Trophoblast cell (in vitro differentiated cells and primary cell): ENCODE results near the gene WIPF1.

Experiments used
- DNase-seq, 2 donors: peaks; one replicate each; pipeline ENCODE4 v3.0.0-alpha.2; 2016
- H2AFZ ChIP-seq: 2 replicates; pipeline ENCODE4 v1.6.1; 2013; ENCODE audit warnings: low read length, moderate library complexity, mild to moderate bottlenecking; ENCODE audit not compliant: insufficient read depth, poor library complexity
- H2AK5ac ChIP-seq: 2 replicates; pipeline ENCODE4 v1.6.1; 2013; ENCODE audit warnings: mild to moderate bottlenecking, low read length
- H2BK120ac ChIP-seq: 2 replicates; pipeline ENCODE4 v1.6.1; 2013; ENCODE audit warnings: low read length, mild to moderate bottlenecking, moderate library complexity; ENCODE audit not compliant: insufficient read depth, poor library complexity
- H2BK12ac ChIP-seq: 2 replicates; pipeline ENCODE4 v1.6.1; 2013; ENCODE audit warnings: mild to moderate bottlenecking, low read length, moderate library complexity
- H2BK5ac ChIP-seq: 2 replicates; pipeline ENCODE4 v1.6.1; 2013; ENCODE audit warnings: low read length, low read depth, moderate library complexity, mild to moderate bottlenecking; ENCODE audit not compliant: poor library complexity
- H3K14ac ChIP-seq: 2 replicates; pipeline ENCODE4 v1.6.1; 2013; ENCODE audit warnings: mild to moderate bottlenecking, low read length
- H3K18ac ChIP-seq: 2 replicates; pipeline ENCODE4 v1.6.1; 2013; ENCODE audit warnings: mild to moderate bottlenecking, low read length
- H3K23ac ChIP-seq: 2 replicates; pipeline ENCODE4 v1.6.1; 2013; ENCODE audit warnings: low read length
- H3K27ac ChIP-seq: 2 replicates; pipeline ENCODE4 v1.5.1; 2013; ENCODE audit warnings: low read depth, mild to moderate bottlenecking, inconsistent platforms, low read length, moderate library complexity
- H3K27me3 ChIP-seq: 2 replicates; pipeline ENCODE4 v1.6.1; 2013; ENCODE audit warnings: inconsistent platforms, mild to moderate bottlenecking, low read length, moderate library complexity; ENCODE audit not compliant: insufficient read depth
- H3K36me3 ChIP-seq, 2 experiments: 1 replicate in 1 of 2; 2 replicates in 1 of 2; pipeline ENCODE4 v1.6.1; 2013; ENCODE audit warnings: low read length in 2 of 2, mild to moderate bottlenecking in 2 of 2, moderate library complexity in 1 of 2; ENCODE audit not compliant: insufficient read depth in 2 of 2, control insufficient read depth in 1 of 2
- H3K4ac ChIP-seq: 2 replicates; pipeline ENCODE4 v1.6.1; 2013; ENCODE audit warnings: low read depth, mild to moderate bottlenecking, low read length, moderate library complexity
- H3K4me1 ChIP-seq, 2 experiments: 1 replicate in 1 of 2; 2 replicates in 1 of 2; pipeline ENCODE4 v1.6.1; 2013; ENCODE audit warnings: low read length in 2 of 2, mild to moderate bottlenecking in 2 of 2, moderate library complexity in 1 of 2; ENCODE audit not compliant: insufficient read depth in 2 of 2, control insufficient read depth in 1 of 2
- H3K4me2 ChIP-seq: 2 replicates; pipeline ENCODE4 v1.6.1; 2013; ENCODE audit warnings: inconsistent platforms, mild to moderate bottlenecking, low read length, moderate library complexity
- H3K4me3 ChIP-seq: 2 replicates; pipeline ENCODE4 v1.5.1; 2013; ENCODE audit warnings: mild to moderate bottlenecking, low read depth, low read length, inconsistent platforms
- H3K79me1 ChIP-seq: one replicate; pipeline ENCODE4 v1.6.1; 2013; ENCODE audit warnings: low read length
- H3K79me2 ChIP-seq: 2 replicates; pipeline ENCODE4 v1.6.1; 2013; ENCODE audit warnings: low read length, mild to moderate bottlenecking; ENCODE audit not compliant: control insufficient read depth, insufficient read depth, poor library complexity
- H3K9ac ChIP-seq: 2 replicates; pipeline ENCODE4 v1.6.1; 2013; ENCODE audit warnings: mild to moderate bottlenecking, low read length
- H3K9me3 ChIP-seq: 2 replicates; pipeline ENCODE4 v1.6.1; 2013; ENCODE audit warnings: low read depth, mild to moderate bottlenecking, control low read depth, inconsistent platforms, low read length; ENCODE audit not compliant: insufficient read depth
- H4K12ac ChIP-seq: 2 replicates; pipeline ENCODE4 v1.6.1; 2013; ENCODE audit warnings: low read depth, mild to moderate bottlenecking, low read length, moderate library complexity
- H4K8ac ChIP-seq: 2 replicates; pipeline ENCODE4 v1.6.1; 2013; ENCODE audit warnings: low read depth, mild to moderate bottlenecking, low read length, moderate library complexity
- H4K91ac ChIP-seq: one replicate; pipeline ENCODE4 v1.6.1; 2013; ENCODE audit warnings: low read depth, mild to moderate bottlenecking, low read length, moderate library complexity
- WGBS: extraction: QIAGEN DNeasy Blood & Tissue Kit; methylation state at CpG from one replicate; pipeline ENCODE4 v1.1.7; 2013; ENCODE audit warnings: missing lambda C conversion rate; ENCODE audit not compliant: insufficient read length, insufficient coverage; ENCODE audit errors: extremely low coverage; 5-methylcytosine and 5-hydroxymethylcytosine counted together

WIPF1 gene

GRCh38 chr2:174624895-174625430 lies 27.4 kb upstream of the WIPF1 start:
- Histone ChIP-seq H3K4ac (peak overlapping the region; percentile 11), H2AFZ (no peak overlapping the region), H3K27ac (peak overlapping the region; percentile 66), H3K9ac (no peak overlapping the region), H2BK12ac (peak overlapping the region; percentile 1), H3K4me3 (no peak overlapping the region), H2BK5ac (peak overlapping the region; percentile 28), H2AK5ac (peak overlapping the region; percentile 81), H3K18ac (peak overlapping the region; percentile 45), H4K91ac (peak overlapping the region; percentile 75), H3K27me3 (no peaks in the 10 kb centered on the region), H3K79me2 (peaks cover 3% of the 10 kb centered on the region), H3K14ac (peak overlapping the region; percentile 23), H2BK120ac (peak overlapping the region; percentile 67), H3K79me1 (peaks cover 16% of the 10 kb centered on the region), H3K36me3 (peaks cover 11 to 32% of the 10 kb centered on the region in 2 experiments), H3K23ac (no peak overlapping the region), H4K12ac (no peak overlapping the region), H3K4me1 (peaks cover 7 to 20% of the 10 kb centered on the region in 2 experiments), H3K4me2 (no peak overlapping the region), H4K8ac (peak overlapping the region; percentile 33), H3K9me3 (no peaks in the 10 kb centered on the region)
- DNase-seq: no peak
- no CpG with 5 or more reads among the region's 7 CpGs for WGBS

DNA sequence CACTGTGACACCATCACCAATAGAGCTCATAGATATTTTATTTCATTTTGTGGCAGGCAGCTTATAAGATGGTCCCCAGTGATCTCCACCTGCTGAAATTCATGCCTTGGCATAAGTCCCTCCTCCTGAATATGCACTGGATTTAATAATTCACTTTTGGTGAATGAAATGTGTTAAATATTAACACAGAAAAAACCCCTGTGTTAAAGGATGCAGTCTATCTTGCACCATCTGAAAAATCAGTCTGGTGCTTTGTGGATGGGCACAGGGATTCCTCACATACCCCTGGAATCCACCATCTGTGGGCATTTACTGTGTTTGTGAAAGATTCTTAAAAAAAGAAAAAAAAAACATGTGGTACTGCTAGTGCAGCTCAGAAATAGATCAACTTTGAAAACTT lies 26.1 kb upstream of the WIPF1 start:
- H4K8ac ChIP-seq: no peak overlapping the region
- no peak overlapping the region for H4K12ac ChIP-seq
- H4K91ac ChIP-seq: no peak overlapping the region
- peaks cover 16% of the 10 kb centered on the region for H3K79me1 ChIP-seq
- peaks cover 3% of the 10 kb centered on the region for H3K79me2 ChIP-seq
- peaks cover 13 to 27% of the 10 kb centered on the region in 2 experiments for H3K36me3 ChIP-seq
- H2BK5ac ChIP-seq: no peak overlapping the region
- H2BK12ac ChIP-seq: no peak overlapping the region
- no peak overlapping the region for H3K4me2 ChIP-seq
- H3K9me3 ChIP-seq: no peaks in the 10 kb centered on the region
- H3K27ac ChIP-seq: no peak overlapping the region
- no peak overlapping the region for H3K9ac ChIP-seq
- DNase-seq: no peak
- H3K23ac ChIP-seq: no peak overlapping the region
- no peak overlapping the region for H3K18ac ChIP-seq
- peaks cover 7 to 23% of the 10 kb centered on the region in 2 experiments for H3K4me1 ChIP-seq
- H3K14ac ChIP-seq: no peak overlapping the region
- H2AK5ac ChIP-seq: no peak overlapping the region
- H2BK120ac ChIP-seq: no peak overlapping the region
- H3K4me3 ChIP-seq: no peak overlapping the region
- H2AFZ ChIP-seq: no peak overlapping the region
- H3K27me3 ChIP-seq: no peaks in the 10 kb centered on the region
- no peak overlapping the region for H3K4ac ChIP-seq

GRCh38 chr2:174623106-174623637 lies 25.6 kb upstream of the WIPF1 start:
- peak overlapping the region; percentile 68 for H2BK12ac ChIP-seq
- H3K9ac ChIP-seq: no peak overlapping the region
- no peak overlapping the region for H3K23ac ChIP-seq
- H3K79me2 ChIP-seq: peaks cover 3% of the 10 kb centered on the region
- no peak overlapping the region for H2AK5ac ChIP-seq
- peaks cover 8 to 26% of the 10 kb centered on the region in 2 experiments for H3K4me1 ChIP-seq
- no peak overlapping the region for H3K27ac ChIP-seq
- H3K4ac ChIP-seq: peak overlapping the region; percentile 10
- peak overlapping the region; percentile 47 for H2BK120ac ChIP-seq
- H3K27me3 ChIP-seq: no peaks in the 10 kb centered on the region
- H4K91ac ChIP-seq: peak overlapping the region; percentile 43
- peak overlapping the region; percentile 83 for H3K18ac ChIP-seq
- H2BK5ac ChIP-seq: no peak overlapping the region
- H4K8ac ChIP-seq: peak overlapping the region; percentile 69
- no peak overlapping the region for H3K14ac ChIP-seq
- no peak overlapping the region for H3K4me2 ChIP-seq
- no peak overlapping the region for H3K4me3 ChIP-seq
- H4K12ac ChIP-seq: no peak overlapping the region
- H3K9me3 ChIP-seq: no peaks in the 10 kb centered on the region
- no peak overlapping the region for H2AFZ ChIP-seq
- peaks cover 16% of the 10 kb centered on the region for H3K79me1 ChIP-seq
- no CpG with 5 or more reads among the region's 2 CpGs for WGBS
- H3K36me3 ChIP-seq: peaks cover 13 to 23% of the 10 kb centered on the region in 2 experiments
- DNase-seq: no peak

DNA sequence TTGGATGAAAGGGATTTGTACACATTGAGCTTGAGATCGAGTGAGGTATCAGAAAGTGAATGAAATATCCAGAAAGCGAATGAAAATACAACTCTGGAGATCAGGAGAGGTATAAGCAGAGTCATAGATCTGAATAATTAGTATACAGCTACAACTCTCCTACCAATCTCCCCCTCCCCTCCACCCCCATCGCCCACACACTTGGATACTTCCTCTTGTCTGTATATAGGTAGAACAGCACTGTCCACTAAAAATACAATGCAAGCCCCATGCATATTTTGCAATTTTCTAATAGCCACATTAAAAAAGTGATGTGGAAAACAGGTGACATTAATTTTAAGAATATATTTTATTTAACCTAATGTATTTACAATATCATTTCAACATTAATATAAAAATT lies 23.7 kb upstream of the WIPF1 start:
- Histone ChIP-seq H3K14ac (no peak overlapping the region), H3K23ac (no peak overlapping the region), H3K79me1 (peaks cover 21% of the 10 kb centered on the region), H3K36me3 (peaks cover 13 to 18% of the 10 kb centered on the region in 2 experiments), H3K4ac (no peak overlapping the region), H3K9ac (no peak overlapping the region), H3K27ac (no peak overlapping the region), H3K4me3 (no peak overlapping the region), H3K79me2 (peaks cover 3% of the 10 kb centered on the region), H2BK120ac (no peak overlapping the region), H3K18ac (no peak overlapping the region), H3K27me3 (no peaks in the 10 kb centered on the region), H4K12ac (no peak overlapping the region), H3K4me2 (no peak overlapping the region), H3K4me1 (peaks cover 15 to 31% of the 10 kb centered on the region in 2 experiments), H2AFZ (no peak overlapping the region), H2BK5ac (no peak overlapping the region), H2BK12ac (no peak overlapping the region), H3K9me3 (no peaks in the 10 kb centered on the region), H2AK5ac (no peak overlapping the region), H4K91ac (no peak overlapping the region), H4K8ac (no peak overlapping the region)
- no CpG with 5 or more reads among the region's 3 CpGs for WGBS
- no peak for DNase-seq
